Activated naive CD8-positive, alpha-beta T cell (primary cell): ENCODE results near the gene OPN3.
A peak's percentile ranks its signal among the peaks of the same experiment; 100 is the strongest.
"Not testable (repeated sequence)": the region's sequence is repeated elsewhere in the genome, so short reads cannot be mapped to it uniquely, and the experiment has no call there.

Source experiments
- H3K27ac Mint-ChIP-seq: one replicate; pipeline ENCODE4 v1.8.0; 2021; ENCODE audit warnings: mixed read lengths
- H3K27me3 Mint-ChIP-seq: one replicate; pipeline ENCODE4 v1.8.0; 2021; ENCODE audit warnings: mixed read lengths
- H3K36me3 Mint-ChIP-seq: one replicate; pipeline ENCODE4 v1.8.0; 2021; ENCODE audit warnings: mixed read lengths
- H3K4me1 Mint-ChIP-seq: one replicate; pipeline ENCODE4 v1.8.0; 2021; ENCODE audit warnings: low read depth, mixed read lengths
- H3K4me3 Mint-ChIP-seq: one replicate; pipeline ENCODE4 v1.8.0; 2021; ENCODE audit warnings: mild to moderate bottlenecking, mixed read lengths
- H3K9me3 Mint-ChIP-seq: one replicate; pipeline ENCODE4 v1.8.0; 2021; ENCODE audit warnings: low read depth, mixed read lengths

The OPN3 gene

GRCh38 chr1:241640149-241640866 lies at the start of gene OPN3, which contains the start of gene CHML:
Gene OPN3 (minus strand): TSS chr1:241640369. CDS start chr1:241640254, 115 bp downstream.
Gene CHML (minus strand): TSS chr1:241640369. CDS start chr1:241635766, 4,603 bp downstream.
- Mint-ChIP-seq H3K9me3 (no peaks in the 10 kb centered on the region), H3K4me1 (peaks cover 46% of the 10 kb centered on the region), H3K27ac (peak within 1 kb of the TSS; percentile 85), H3K27me3 (no peaks in the 10 kb centered on the region), H3K36me3 (peaks cover 8% of the 10 kb centered on the region), H3K4me3 (peak within 1 kb of the TSS; percentile 89)

GRCh38 chr1:241688940-241689368 lies 48.8 kb upstream of the OPN3 start:
- H3K27ac Mint-ChIP-seq, result no peak overlapping the region
- H3K9me3 Mint-ChIP-seq, result no peaks in the 10 kb centered on the region
- no peaks in the 10 kb centered on the region for H3K36me3 Mint-ChIP-seq
- no peak overlapping the region for H3K4me3 Mint-ChIP-seq
- H3K27me3 Mint-ChIP-seq, result no peaks in the 10 kb centered on the region
- peaks cover 1% of the 10 kb centered on the region for H3K4me1 Mint-ChIP-seq

GRCh38 chr1:241684108-241684507 lies 43.9 kb upstream of the OPN3 start:
- H3K4me3 Mint-ChIP-seq, result no peak overlapping the region
- H3K27ac Mint-ChIP-seq, result no peak overlapping the region
- H3K9me3 Mint-ChIP-seq, result no peaks in the 10 kb centered on the region

GRCh38 chr1:241682921-241683320 lies 42.8 kb upstream of the OPN3 start:
- Mint-ChIP-seq H3K4me3 (no peak overlapping the region), H3K36me3 (peaks cover 6% of the 10 kb centered on the region), H3K27me3 (no peaks in the 10 kb centered on the region), H3K9me3 (no peaks in the 10 kb centered on the region), H3K4me1 (peaks cover 11% of the 10 kb centered on the region), H3K27ac (no peak overlapping the region)

More at GRCh38 chr1:241684108-241684507, 43.9 kb upstream of the OPN3 start:
- no peaks in the 10 kb centered on the region for H3K27me3 Mint-ChIP-seq
- peaks cover 6% of the 10 kb centered on the region for H3K36me3 Mint-ChIP-seq
- peaks cover 7% of the 10 kb centered on the region for H3K4me1 Mint-ChIP-seq

- H3K27ac Mint-ChIP-seq, H3K9me3 Mint-ChIP-seq, H3K36me3 Mint-ChIP-seq, H3K4me3 Mint-ChIP-seq, H3K27me3 Mint-ChIP-seq: not testable (repeated sequence)
- peaks cover 19% of the 10 kb centered on the region for H3K4me1 Mint-ChIP-seq
Observed at GRCh38 chr1:241681861-241682448, 41.8 kb upstream of the OPN3 start.

- H3K4me1 Mint-ChIP-seq, result peaks cover 37% of the 10 kb centered on the region
Observed at GRCh38 chr1:241679961-241680360, 39.8 kb upstream of the OPN3 start.

GRCh38 chr1:241679404-241679803 lies 39.2 kb upstream of the OPN3 start:
- peaks cover 37% of the 10 kb centered on the region for H3K4me1 Mint-ChIP-seq
- no peak overlapping the region for H3K27ac Mint-ChIP-seq
- peaks cover 9% of the 10 kb centered on the region for H3K36me3 Mint-ChIP-seq
- no peaks in the 10 kb centered on the region for H3K27me3 Mint-ChIP-seq
- no peak overlapping the region for H3K4me3 Mint-ChIP-seq
- H3K9me3 Mint-ChIP-seq, result no peaks in the 10 kb centered on the region

More at GRCh38 chr1:241679961-241680360, 39.8 kb upstream of the OPN3 start:
- Mint-ChIP-seq H3K4me3 (no peak overlapping the region), H3K27ac (no peak overlapping the region), H3K27me3 (no peaks in the 10 kb centered on the region), H3K36me3 (peaks cover 9% of the 10 kb centered on the region), H3K9me3 (no peaks in the 10 kb centered on the region)

- Mint-ChIP-seq H3K4me3 (no peak overlapping the region), H3K27ac (no peak overlapping the region), H3K36me3 (peaks cover 9% of the 10 kb centered on the region), H3K4me1 (peaks cover 37% of the 10 kb centered on the region), H3K27me3 (no peaks in the 10 kb centered on the region), H3K9me3 (no peaks in the 10 kb centered on the region)
Observed at GRCh38 chr1:241678536-241678935, 38.4 kb upstream of the OPN3 start.

GRCh38 chr1:241677201-241677600 lies 37.0 kb upstream of the OPN3 start:
- H3K36me3 Mint-ChIP-seq, result peaks cover 6% of the 10 kb centered on the region
- no peaks in the 10 kb centered on the region for H3K27me3 Mint-ChIP-seq
- H3K4me1 Mint-ChIP-seq, result peaks cover 37% of the 10 kb centered on the region
- peak overlapping the region; percentile 67 for H3K4me3 Mint-ChIP-seq
- peak overlapping the region; percentile 94 for H3K27ac Mint-ChIP-seq
- no peaks in the 10 kb centered on the region for H3K9me3 Mint-ChIP-seq

GRCh38 chr1:241675983-241676382 lies 35.8 kb upstream of the OPN3 start:
- peak overlapping the region; percentile 5 for H3K4me3 Mint-ChIP-seq
- no peaks in the 10 kb centered on the region for H3K9me3 Mint-ChIP-seq
- H3K27me3 Mint-ChIP-seq, result no peaks in the 10 kb centered on the region
- peak overlapping the region; percentile 80 for H3K27ac Mint-ChIP-seq
- peaks cover 45% of the 10 kb centered on the region for H3K4me1 Mint-ChIP-seq
- H3K36me3 Mint-ChIP-seq, result peaks cover 3% of the 10 kb centered on the region

- Mint-ChIP-seq H3K4me1 (peaks cover 51% of the 10 kb centered on the region), H3K9me3 (no peaks in the 10 kb centered on the region), H3K27ac (peak overlapping the region; percentile 41)
Observed at GRCh38 chr1:241674805-241675384, 34.7 kb upstream of the OPN3 start.

GRCh38 chr1:241672301-241672700 lies 32.1 kb upstream of the OPN3 start:
- Mint-ChIP-seq H3K4me3 (no peak overlapping the region), H3K27me3 (no peaks in the 10 kb centered on the region), H3K27ac (no peak overlapping the region)

More at GRCh38 chr1:241674805-241675384, 34.7 kb upstream of the OPN3 start:
- no peak overlapping the region for H3K4me3 Mint-ChIP-seq
- H3K36me3 Mint-ChIP-seq, result peaks cover 3% of the 10 kb centered on the region
- H3K27me3 Mint-ChIP-seq, result no peaks in the 10 kb centered on the region

GRCh38 chr1:241666419-241666818 lies 26.2 kb upstream of the OPN3 start:
- H3K27me3 Mint-ChIP-seq, result no peaks in the 10 kb centered on the region
- H3K9me3 Mint-ChIP-seq, result no peaks in the 10 kb centered on the region
- peaks cover 24% of the 10 kb centered on the region for H3K4me1 Mint-ChIP-seq
- H3K36me3 Mint-ChIP-seq, result peaks cover 5% of the 10 kb centered on the region
- no peak overlapping the region for H3K27ac Mint-ChIP-seq
- no peak overlapping the region for H3K4me3 Mint-ChIP-seq

More at GRCh38 chr1:241672301-241672700, 32.1 kb upstream of the OPN3 start:
- Mint-ChIP-seq H3K9me3 (no peaks in the 10 kb centered on the region), H3K4me1 (peaks cover 47% of the 10 kb centered on the region), H3K36me3 (peaks cover 3% of the 10 kb centered on the region)

GRCh38 chr1:241660424-241660972 lies 20.3 kb upstream of the OPN3 start:
- H3K4me3 Mint-ChIP-seq, result no peak overlapping the region
- H3K36me3 Mint-ChIP-seq, result no peaks in the 10 kb centered on the region
- no peak overlapping the region for H3K27ac Mint-ChIP-seq
- no peaks in the 10 kb centered on the region for H3K27me3 Mint-ChIP-seq
- no peaks in the 10 kb centered on the region for H3K4me1 Mint-ChIP-seq
- H3K9me3 Mint-ChIP-seq, result no peaks in the 10 kb centered on the region

GRCh38 chr1:241659016-241659415 lies 18.8 kb upstream of the OPN3 start:
- not testable (repeated sequence) for H3K4me1 Mint-ChIP-seq, H3K36me3 Mint-ChIP-seq, H3K27ac Mint-ChIP-seq, H3K9me3 Mint-ChIP-seq, H3K27me3 Mint-ChIP-seq, H3K4me3 Mint-ChIP-seq
